ENCODE measurements around the gene ZMIZ1. TPM values are rescaled to one million over a fixed set of nuclear protein-coding genes. Genes with fewer than 3 reads are reported as not detected.

The ZMIZ1 gene
- total RNA-seq, 1 donor from 2014 or later = 93.9 TPM

- H3K27ac Mint-ChIP-seq = no peak overlapping the region
- H3K4me3 Mint-ChIP-seq = no peak overlapping the region
- ATAC-seq (ENCODE audit: low read depth) (no peak), DNase-seq (no peak)
- peaks cover 27% of the 10 kb centered on the region for H3K27me3 Mint-ChIP-seq
- POLR2A ChIA-PET = no interaction called here
- CTCF ChIA-PET = no interaction called here
- intact Hi-C loops (cut with micrococcal nuclease) = no loop called here
- H3K36me3 Mint-ChIP-seq (ENCODE audit: low read depth) = no peaks in the 10 kb centered on the region
- peaks cover 24% of the 10 kb centered on the region for H3K4me1 Mint-ChIP-seq
- H3K9me3 Mint-ChIP-seq = no peaks in the 10 kb centered on the region
- TF ChIP-seq, protein P1, sequence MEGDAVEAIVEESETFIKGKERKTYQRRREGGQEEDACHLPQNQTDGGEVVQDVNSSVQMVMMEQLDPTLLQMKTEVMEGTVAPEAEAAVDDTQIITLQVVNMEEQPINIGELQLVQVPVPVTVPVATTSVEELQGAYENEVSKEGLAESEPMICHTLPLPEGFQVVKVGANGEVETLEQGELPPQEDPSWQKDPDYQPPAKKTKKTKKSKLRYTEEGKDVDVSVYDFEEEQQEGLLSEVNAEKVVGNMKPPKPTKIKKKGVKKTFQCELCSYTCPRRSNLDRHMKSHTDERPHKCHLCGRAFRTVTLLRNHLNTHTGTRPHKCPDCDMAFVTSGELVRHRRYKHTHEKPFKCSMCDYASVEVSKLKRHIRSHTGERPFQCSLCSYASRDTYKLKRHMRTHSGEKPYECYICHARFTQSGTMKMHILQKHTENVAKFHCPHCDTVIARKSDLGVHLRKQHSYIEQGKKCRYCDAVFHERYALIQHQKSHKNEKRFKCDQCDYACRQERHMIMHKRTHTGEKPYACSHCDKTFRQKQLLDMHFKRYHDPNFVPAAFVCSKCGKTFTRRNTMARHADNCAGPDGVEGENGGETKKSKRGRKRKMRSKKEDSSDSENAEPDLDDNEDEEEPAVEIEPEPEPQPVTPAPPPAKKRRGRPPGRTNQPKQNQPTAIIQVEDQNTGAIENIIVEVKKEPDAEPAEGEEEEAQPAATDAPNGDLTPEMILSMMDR (IDR thresholded peaks at IDR 0.05) = no peak
These were observed 23.6 kb downstream of the ZMIZ1 start for GRCh38 chr10:79092292-79092896.

- Mint-ChIP-seq H3K36me3 (ENCODE audit: low read depth) (no peaks in the 10 kb centered on the region), H3K4me1 (peaks cover 35% of the 10 kb centered on the region), H3K9me3 (no peaks in the 10 kb centered on the region), H3K4me3 (no peak overlapping the region), H3K27me3 (peaks cover 22% of the 10 kb centered on the region), H3K27ac (no peak overlapping the region)
- TF ChIP-seq, protein P1 (IDR thresholded peaks at IDR 0.05) = no peak
- no peak for DNase-seq
- ChIA-PET CTCF (no interaction called here), POLR2A (no interaction called here)
- ATAC-seq (ENCODE audit: low read depth) = no peak
- intact Hi-C loops (cut with micrococcal nuclease) = no loop called here
These were observed 25.1 kb downstream of the ZMIZ1 start for GRCh38 chr10:79093658-79094411.

DNA sequence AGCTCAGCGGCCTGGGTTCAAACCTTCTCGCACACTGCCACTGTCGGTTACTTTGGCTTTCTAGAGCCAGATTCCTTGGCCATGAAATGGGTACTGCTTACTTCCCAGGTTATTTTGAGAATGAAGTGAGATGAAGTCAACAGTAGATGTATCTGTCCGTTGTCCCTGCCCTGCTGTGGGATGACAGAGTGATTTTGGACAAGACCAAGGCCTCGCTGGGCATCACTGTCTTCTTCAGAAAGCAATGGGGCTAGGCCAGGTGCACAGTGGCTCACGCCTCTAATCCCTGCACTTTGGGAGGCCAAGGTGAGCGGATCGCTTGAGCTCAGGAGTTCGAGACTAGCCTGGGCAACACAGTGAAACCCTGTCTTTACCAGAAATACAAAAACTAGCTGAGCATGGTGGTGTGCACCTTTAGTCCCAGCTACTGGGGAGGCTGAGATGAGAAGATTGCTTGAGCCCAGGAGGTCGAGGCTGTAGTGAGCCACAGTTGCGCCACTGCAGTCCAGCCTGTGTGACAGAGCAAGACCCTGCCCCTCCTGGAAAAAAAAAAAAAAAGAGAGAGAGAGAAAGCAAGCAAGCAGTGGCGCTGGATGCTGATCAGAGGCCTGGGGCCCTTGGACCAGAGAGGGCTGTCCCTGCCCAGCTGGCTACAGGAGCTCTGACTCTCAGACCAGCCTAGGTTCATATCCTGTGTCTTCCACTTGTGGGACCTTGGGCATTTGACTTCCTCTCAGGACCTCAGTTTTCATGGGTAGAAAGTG lies 25.8 kb downstream of the ZMIZ1 start:
- Mint-ChIP-seq H3K9me3 (no peaks in the 10 kb centered on the region), H3K36me3 (ENCODE audit: low read depth) (no peaks in the 10 kb centered on the region), H3K4me1 (peaks cover 38% of the 10 kb centered on the region), H3K27me3 (peaks cover 19% of the 10 kb centered on the region), H3K4me3 (no peak overlapping the region), H3K27ac (no peak overlapping the region)
- ChIA-PET POLR2A (no interaction called here), CTCF (no interaction called here)
- TF ChIP-seq, protein P1 (IDR thresholded peaks at IDR 0.05) = no peak
- ATAC-seq (ENCODE audit: low read depth) = no peak
- intact Hi-C loops (cut with micrococcal nuclease) = no loop called here
- no peak for DNase-seq

DNA sequence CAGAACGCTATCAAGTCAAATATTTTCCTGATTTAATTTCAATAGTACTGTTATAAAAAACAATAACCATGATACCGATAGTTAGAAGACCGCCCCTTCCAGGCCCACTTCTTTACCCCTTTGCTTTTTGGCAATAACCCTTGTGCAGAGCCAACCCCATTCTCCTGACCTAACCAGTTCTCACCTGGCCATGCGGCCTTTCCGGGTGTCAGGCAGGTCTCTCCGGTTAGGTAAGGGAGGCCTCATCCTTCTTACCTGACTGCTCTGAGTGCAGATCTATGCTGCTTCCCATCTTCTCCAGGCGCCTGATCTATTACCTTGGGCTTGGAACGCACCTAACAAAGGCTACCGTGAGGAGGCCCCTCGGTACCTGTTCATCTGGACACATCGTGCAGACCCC lies 26.6 kb downstream of the ZMIZ1 start:
- Mint-ChIP-seq H3K4me1 (peaks cover 32% of the 10 kb centered on the region), H3K9me3 (no peaks in the 10 kb centered on the region), H3K27ac (no peak overlapping the region), H3K27me3 (peaks cover 14% of the 10 kb centered on the region), H3K36me3 (ENCODE audit: low read depth) (no peaks in the 10 kb centered on the region), H3K4me3 (no peak overlapping the region)
- DNase-seq = no peak
- CTCF ChIA-PET = no interaction called here
- no peak for ATAC-seq (ENCODE audit: low read depth)
- intact Hi-C loops (cut with micrococcal nuclease) = no loop called here
- TF ChIP-seq, protein P1 (IDR thresholded peaks at IDR 0.05) = no peak
- POLR2A ChIA-PET = no interaction called here

GRCh38 chr10:79096514-79096913 lies 27.7 kb downstream of the ZMIZ1 start:
- Mint-ChIP-seq H3K36me3 (ENCODE audit: low read depth) (no peaks in the 10 kb centered on the region), H3K4me3 (no peak overlapping the region), H3K9me3 (no peaks in the 10 kb centered on the region), H3K27ac (no peak overlapping the region), H3K4me1 (peaks cover 29% of the 10 kb centered on the region), H3K27me3 (peaks cover 21% of the 10 kb centered on the region)
- ChIA-PET POLR2A (no interaction called here), CTCF (no interaction called here)
- TF ChIP-seq, protein P1 (IDR thresholded peaks at IDR 0.05) = no peak
- no peak for ATAC-seq (ENCODE audit: low read depth)
- DNase-seq = no peak
- intact Hi-C loops (cut with micrococcal nuclease) = no loop called here
